HG03280 (cell line): ENCODE measurements around the gene FOXK2.
"Not testable (repeated sequence)": the region's sequence is repeated elsewhere in the genome, so short reads cannot be mapped to it uniquely, and the experiment has no call there.

Source experiments
- ATAC-seq: cut with Tn5 transposase; IDR thresholded peaks from one replicate; pipeline ENCODE4 v1.9.1; 2021; ENCODE audit warnings: mild to moderate bottlenecking, moderate library complexity; ENCODE audit not compliant: unreplicated experiment

FOXK2 gene

GRCh38 chr17:82561429-82562035, 42.0 kb downstream of the FOXK2 start:
- ATAC-seq = no peak

- ATAC-seq = not testable (repeated sequence)
Measured at GRCh38 chr17:82562718-82563220, 43.2 kb downstream of the FOXK2 start.

DNA sequence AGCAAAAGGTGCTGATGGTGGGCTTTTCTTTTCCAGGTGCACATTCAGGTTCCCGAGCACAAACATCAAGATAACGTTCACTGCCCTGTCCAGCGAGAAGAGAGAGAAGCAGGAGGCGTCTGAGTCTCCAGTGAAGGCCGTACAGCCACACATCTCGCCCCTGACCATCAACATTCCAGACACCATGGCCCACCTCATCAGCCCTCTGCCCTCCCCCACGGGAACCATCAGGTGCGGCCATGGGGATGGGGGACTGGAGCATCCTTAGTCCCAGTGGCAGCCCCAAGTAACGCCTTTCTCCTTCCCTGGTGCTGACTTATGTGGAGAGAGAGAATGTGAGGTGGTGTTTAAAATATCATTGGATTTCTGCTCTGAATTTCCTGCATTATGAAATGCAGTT, 43.8 kb downstream of the FOXK2 start:
- no peak for ATAC-seq

DNA sequence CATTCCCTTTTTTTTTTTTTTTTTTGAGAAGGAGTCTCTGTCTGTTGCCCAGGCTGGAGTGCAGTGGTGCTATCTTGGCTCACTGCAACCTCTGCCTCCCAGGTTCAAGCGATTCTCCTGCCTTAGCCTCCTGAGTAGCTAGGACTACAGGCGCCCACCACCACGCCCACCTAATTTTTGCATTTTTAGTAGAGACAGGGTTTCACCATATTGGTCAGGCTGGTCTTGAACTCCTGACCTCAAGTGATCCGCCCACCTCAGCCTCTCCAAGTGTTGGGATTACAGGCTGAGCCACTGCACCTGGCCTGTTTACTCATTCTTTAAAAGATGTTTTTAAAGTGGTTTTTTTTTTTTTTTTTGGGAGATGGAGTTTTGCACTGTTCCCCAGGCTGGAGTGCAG, 44.2 kb downstream of the FOXK2 start:
- ATAC-seq = not testable (repeated sequence)

GRCh38 chr17:82564241-82564640, 44.7 kb downstream of the FOXK2 start:
- ATAC-seq = no peak

DNA sequence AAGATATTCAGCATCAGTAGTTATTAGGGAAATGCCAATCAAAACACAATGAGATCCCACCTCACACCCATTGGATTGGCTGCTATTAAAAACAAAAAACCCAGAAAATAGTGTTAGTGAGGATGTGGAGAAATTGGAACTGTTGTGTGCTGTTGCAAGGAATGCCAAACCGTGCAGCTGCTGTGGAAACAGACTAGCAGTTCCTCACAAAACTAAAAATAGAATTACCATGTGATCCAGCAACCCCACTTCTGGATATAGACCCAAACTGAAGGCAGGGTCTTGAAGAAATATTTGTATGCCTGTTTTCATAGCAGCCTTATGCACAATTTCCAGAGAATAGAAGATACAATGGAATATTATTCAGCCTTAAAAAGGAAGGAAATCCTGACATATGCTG, 46.0 kb downstream of the FOXK2 start:
- no peak for ATAC-seq

DNA sequence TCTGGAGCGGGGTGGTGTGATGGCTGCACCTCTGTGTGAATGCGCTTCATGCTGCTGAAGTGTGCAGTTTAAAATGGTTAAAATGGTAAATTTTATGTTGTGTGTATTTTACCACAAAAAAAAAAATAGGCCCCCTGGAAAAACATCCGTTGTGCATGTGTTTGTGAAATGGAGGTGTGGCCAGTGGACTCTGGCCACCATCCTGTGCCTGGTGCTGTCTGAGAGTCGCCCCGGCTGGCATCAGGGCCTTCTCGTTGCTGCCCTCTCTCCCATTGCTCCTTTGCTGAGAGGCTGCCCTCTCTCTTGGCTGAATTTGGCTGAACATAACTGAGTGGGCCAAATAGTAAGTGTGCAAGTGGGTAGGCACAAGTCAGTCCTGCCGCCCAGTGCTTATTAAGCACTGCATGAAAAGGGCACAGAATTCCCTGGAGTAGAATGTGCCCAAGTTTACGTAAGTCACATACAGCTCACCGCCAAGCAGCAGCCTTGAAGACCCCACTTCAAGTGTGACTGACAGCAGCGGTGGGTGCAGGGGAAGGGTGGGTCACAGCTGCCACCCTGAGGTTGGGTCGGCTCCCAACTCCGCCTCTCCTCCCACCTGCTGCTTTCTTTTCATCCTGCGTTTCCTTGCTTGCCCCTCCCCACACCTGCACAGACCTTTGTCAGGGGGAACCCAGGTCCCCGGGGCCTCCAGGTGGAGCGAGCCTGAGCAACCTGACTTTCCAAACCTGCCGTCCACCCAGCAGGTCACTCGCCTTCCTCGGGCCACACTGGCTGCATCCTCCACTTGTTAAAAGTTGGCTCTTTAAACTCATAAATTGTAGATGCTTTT, 46.8 kb downstream of the FOXK2 start:
- no peak for ATAC-seq

DNA sequence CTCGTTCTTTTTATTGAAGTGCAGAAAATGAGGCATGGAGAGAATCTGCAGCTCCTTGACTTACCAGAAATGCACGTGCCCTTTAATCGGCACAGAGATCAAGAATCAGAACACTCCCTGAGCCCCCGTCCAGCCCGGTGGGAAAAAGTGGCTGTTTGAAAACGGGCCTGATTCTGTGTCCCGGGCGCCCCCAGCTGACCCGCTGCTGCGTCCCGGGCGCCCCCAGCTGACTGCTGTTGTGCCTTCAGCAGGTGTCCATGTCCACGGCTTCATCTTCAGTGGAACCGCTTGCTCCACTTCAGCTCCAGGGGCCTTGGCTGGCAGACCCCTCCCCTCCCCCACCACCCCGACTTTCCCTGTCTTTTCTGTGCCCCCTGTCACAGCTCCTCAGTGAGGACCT, 47.8 kb downstream of the FOXK2 start:
- no peak for ATAC-seq

DNA sequence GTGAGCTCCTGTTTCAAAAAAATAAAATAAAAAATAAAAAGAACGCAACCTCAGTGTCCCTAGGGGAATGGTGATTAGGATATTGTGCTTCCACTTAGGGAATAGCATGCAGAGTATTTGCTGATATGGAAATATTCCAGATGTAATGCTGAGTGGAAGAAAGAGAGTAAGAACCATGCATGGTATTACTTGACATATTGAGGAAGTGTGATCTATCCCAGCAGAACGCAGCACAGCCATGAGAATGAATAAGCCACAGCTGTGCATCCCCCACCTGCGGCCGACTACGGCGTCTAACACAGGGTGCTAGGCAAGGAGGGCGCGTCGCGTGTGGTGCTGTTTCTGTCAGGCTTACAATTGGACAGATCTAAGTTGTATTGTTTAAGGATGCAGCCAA, 49.5 kb downstream of the FOXK2 start:
- ATAC-seq = no peak

DNA sequence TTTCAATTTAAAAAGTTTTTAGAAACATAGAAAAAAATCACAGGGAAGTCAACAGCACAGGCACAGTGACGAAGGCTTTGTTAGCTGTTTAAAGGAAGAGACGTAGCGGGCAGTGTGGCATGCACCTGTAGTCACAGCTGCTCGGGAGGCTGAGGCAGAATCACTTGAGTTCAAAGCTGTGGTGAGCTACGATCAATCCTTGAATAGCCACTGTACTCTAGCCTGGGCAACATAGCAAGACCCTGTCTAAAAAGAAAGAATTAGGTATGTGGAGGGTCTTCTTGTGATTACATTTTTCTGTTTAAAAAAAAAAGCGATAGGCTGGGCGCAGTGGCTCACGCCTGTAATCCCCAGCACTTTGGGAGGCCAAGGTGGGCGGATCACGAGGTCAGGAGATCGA, 50.1 kb downstream of the FOXK2 start:
- no peak for ATAC-seq

DNA sequence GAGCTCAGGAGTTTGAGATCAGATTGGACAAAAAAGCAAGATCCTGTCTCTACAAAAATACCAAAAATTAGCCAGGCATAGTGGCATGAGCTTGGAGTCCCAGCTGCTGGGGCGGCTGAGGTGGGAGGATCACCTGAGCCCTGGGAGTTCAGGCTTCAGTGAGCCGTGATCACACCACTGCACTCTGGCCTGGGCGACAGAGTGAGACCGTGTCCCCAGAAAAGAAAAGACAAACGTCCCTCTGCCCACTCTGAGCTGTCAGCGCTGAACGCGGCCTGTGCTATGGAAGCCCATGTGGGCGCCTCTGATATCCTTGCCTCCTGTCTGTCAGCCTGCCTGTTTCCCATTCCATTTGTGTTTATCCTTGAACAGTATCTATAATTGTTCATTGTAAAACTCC, 50.7 kb downstream of the FOXK2 start:
- ATAC-seq = no peak

DNA sequence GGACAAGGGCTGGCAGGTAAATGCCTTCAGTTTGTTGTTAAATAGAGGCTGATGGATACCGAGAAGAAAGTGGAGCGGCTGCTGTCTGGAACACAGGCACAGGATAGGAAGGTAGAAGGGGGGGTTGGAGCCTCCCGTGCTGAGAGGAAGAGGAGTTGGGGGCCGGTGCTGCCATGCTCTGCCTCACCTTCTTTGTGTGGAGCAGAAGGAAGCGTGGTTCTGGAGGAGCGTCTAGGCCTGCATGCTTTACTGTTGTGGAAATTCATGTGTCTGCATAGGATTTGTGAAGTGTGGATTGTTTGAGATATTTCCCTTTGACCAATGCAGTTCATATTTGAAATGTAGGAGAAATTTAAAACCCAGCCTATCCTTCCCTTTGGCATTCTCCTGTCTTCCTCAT, 52.3 kb downstream of the FOXK2 start:
- ATAC-seq = no peak

DNA sequence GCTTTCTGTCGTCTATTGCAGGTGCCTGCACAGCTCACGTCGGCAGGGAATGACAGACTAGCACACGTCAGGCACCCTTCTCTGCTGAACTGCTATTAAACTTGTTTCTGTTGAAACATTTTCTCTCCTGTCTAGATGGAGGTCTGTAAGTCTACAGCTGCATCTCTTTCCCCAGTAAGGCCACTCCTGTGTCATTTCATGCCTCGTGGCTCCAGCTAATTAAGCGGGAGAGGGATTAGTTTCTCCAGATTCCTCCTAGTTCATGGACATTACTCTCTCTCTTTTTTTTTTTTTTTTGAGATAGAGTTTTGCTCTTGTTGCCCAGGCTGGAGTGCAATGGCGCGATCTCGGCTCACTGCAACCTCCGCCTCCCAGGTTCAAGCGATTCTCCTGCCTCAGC, 54.5 kb downstream of the FOXK2 start:
- ATAC-seq = no peak

GRCh38 chr17:82575581-82576221, 56.2 kb downstream of the FOXK2 start:
- ATAC-seq = not testable (repeated sequence)

- ATAC-seq = no peak
Measured at GRCh38 chr17:82577300-82577699, 57.8 kb downstream of the FOXK2 start.

DNA sequence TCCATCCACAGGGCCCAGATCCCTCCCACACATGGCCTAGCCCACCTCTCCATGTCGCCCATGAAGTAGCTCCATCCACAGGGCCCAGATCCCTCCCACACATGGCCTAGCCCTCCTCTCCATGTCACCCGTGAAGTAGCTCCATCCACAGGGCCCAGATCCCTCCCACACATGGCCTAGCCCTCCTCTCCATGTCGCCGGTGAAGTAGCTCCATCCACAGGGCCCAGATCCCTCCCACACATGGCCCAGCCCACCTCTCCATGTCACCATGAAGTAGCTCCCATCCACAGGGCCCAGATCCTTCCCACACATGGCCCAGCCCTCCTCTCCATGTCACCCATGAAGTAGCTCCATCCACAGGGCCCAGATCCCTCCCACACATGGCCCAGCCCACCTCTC, 60.4 kb downstream of the FOXK2 start:
- not testable (repeated sequence) for ATAC-seq

DNA sequence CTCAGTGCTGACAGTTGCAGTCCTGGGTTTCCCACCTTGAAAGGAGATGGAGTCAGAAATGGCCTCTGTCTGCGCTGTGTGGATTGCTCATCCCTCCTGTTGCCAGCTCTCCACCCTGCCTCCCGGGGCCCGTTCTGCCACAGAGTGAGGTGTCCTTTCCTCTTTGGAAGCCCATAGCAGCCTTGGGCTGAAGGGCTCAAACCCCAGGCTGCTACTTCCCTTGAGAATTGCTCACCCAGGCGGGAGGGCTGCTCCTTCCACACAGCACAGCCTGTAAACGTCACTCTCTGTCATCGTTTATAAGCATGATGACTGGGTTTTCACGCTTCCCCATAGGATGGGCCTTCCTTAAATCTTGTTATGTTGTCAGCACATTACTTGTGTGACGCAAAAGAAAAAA, 62.7 kb downstream of the FOXK2 start:
- ATAC-seq = no peak

DNA sequence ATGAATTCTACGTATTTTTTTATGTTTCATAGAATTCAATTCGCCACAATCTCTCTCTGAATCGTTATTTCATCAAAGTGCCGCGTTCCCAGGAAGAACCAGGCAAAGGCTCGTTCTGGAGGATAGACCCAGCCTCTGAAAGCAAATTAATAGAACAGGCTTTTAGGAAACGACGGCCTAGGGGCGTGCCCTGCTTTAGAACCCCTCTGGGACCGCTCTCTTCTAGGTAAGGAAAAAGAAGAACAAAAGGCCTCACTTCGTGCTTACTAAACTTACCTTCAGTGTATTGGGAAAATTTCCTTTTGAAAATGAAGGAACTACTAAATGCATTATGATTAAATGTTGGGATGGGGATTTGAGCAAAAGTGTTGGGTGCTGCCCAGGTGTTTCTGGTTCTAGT, 63.2 kb downstream of the FOXK2 start:
- no peak for ATAC-seq

DNA sequence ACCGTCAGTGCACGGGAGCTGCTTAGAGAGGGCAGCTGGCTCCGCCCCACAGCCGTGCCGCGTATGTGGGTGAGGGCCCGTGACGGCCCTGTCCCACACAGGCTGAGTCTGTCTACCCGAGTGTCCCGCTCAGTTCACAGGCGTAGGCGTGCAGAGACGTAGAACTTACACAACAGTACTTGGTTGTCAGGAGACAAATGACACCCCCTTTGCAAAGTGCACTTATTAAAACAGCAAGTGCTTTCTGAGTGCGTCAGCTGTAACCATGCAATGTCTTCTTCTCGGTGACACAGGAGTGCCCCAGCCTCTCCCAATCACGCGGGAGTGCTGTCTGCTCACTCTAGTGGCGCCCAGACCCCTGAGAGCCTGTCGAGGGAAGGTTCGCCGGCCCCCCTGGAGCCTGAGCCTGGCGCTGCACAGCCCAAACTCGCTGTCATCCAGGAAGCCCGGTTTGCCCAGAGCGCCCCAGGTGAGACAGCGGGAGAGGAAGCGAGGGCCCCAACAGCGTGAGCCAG, 64.2 kb downstream of the FOXK2 start:
- ATAC-seq = no peak

DNA sequence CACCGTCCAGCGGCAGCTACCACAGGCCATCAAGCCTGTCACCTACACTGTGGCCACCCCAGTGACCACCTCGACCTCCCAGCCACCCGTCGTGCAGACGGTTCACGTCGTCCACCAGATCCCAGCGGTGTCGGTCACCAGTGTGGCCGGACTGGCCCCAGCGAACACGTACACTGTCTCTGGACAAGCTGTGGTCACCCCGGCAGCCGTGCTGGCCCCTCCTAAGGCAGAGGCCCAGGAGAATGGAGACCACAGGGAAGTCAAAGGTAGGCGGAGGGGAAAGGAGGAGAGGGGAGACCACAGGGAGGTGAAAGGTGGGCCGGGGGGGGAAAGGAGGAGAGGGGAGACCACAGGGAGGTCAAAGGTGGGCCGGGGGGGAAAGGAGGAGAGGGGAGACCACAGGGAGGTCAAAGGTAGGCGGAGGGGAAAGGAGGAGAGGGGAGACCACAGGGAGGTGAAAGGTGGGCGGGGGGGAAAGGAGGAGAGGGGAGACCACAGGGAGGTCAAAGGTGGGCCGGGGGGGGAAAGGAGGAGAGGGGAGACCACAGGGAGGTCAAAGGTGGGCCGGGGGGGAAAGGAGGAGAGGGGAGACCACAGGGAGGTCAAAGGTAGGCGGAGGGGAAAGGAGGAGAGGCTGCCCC, 66.5 kb downstream of the FOXK2 start:
- ATAC-seq = not testable (repeated sequence)

GRCh38 chr17:82586576-82587233, 67.2 kb downstream of the FOXK2 start:
- ATAC-seq = no peak
